K562 (cell line): ENCODE data around the gene HNRNPK. TPM values are rescaled to one million over a fixed set of nuclear protein-coding genes. Genes with fewer than 3 reads are reported as not detected.

Source experiments
- BRCA1 ChIP-seq, 2 experiments: fragments of 450-650 bp in 1 of 2; sonication (generic) in 1 of 2; formaldehyde crosslinking in 1 of 2; IDR thresholded peaks; 2 replicates each; pipeline versions ENCODE4 v1.5.0 to v1.6.1; 2017 to 2020; ENCODE audit warnings: mild to moderate bottlenecking in 1 of 2, missing genetic modification reagents in 1 of 2
- CHD1 ChIP-seq: fragments of 200-600 bp; sonication (generic); IDR thresholded peaks from one replicate; pipeline ENCODE4 v1.6.1; 2012; ENCODE audit warnings: mild to moderate bottlenecking, moderate library complexity, low read length, inconsistent platforms
- KDM4B ChIP-seq, 2 experiments: fragments of 450-650 bp in 1 of 2; sonication (generic) in 1 of 2; IDR thresholded peaks; 2 replicates each; pipeline ENCODE4 v1.6.1; 2016 to 2017; ENCODE audit warnings: borderline replicate concordance in 2 of 2, antibody characterized with exemption in 1 of 2, low read depth in 1 of 2, mild to moderate bottlenecking in 1 of 2
- PCBP2 ChIP-seq: fragments of 200-400 bp; formaldehyde crosslinking; IDR thresholded peaks from 2 replicates; pipeline ENCODE4 v1.6.1; 2018; ENCODE audit warnings: low read length, low read depth, mild to moderate bottlenecking, moderate library complexity; ENCODE audit not compliant: poor library complexity, severe bottlenecking
- PHB2 ChIP-seq: fragments of 450-650 bp; IDR thresholded peaks from 2 replicates; pipeline ENCODE4 v1.6.1; 2017; ENCODE audit warnings: low read depth
- POLR3G ChIP-seq: IDR thresholded peaks from 2 replicates; pipeline ENCODE4 v1.6.1; 2011; ENCODE audit not compliant: insufficient read length, insufficient replicate concordance; ENCODE audit errors: extremely low read depth
- SMARCE1 ChIP-seq: fragments of 450-650 bp; IDR thresholded peaks from 2 replicates; pipeline ENCODE4 v1.7.1; 2016; ENCODE audit warnings: mild to moderate bottlenecking
- SOX6 ChIP-seq: fragments of 450-650 bp; IDR thresholded peaks from 2 replicates; pipeline ENCODE4 v1.6.1; 2014; ENCODE audit warnings: mild to moderate bottlenecking
- TBP ChIP-seq: optimal IDR thresholded peaks from 2 replicates; pipeline ENCODE3; 2011; ENCODE audit warnings: low read depth, low read length, improper control_type of control experiment
- TSC22D4 ChIP-seq: fragments of 450-650 bp; IDR thresholded peaks from 2 replicates; pipeline ENCODE4 v1.6.1; 2016; ENCODE audit warnings: missing genetic modification characterization, missing biosample characterization, control low read depth
- ZNF239 ChIP-seq: fragments of 250-450 bp; sonication (Bioruptor Pico); IDR thresholded peaks from 2 replicates; pipeline ENCODE4 v1.4.0; 2020; ENCODE audit warnings: mild to moderate bottlenecking
- ZNF384 ChIP-seq: IDR thresholded peaks from 2 replicates; pipeline ENCODE4 v1.6.1; 2012; ENCODE audit warnings: low read depth, low read length, improper control_type of control experiment
- ZSCAN32 ChIP-seq: fragments of 450-650 bp; formaldehyde crosslinking; IDR thresholded peaks from 2 replicates; pipeline ENCODE4 v1.4.0; 2020; ENCODE audit warnings: mild to moderate bottlenecking, moderate library complexity
- polyA plus RNA-seq, 8 experiments: library from polyadenylated mRNA; depleted of rRNA in 4 of 8; stranded (reverse) in 5 of 8; unstranded in 3 of 8; fragments of >200 nt; fragmentation: Nextera tagmentation in 2 of 8; fragmentation: Illumina TruSeq in 1 of 8; extraction: Ambion mirVana in 2 of 8; extraction: Trizol in 1 of 8; gene quantifications; 2 replicates each; pipeline versions ENCODE4 v1.2.1 to v1.2.3, GENCODE V29; 2011 to 2014; ENCODE audit warnings: inconsistent platforms in 1 of 8, missing spikeins in 1 of 8
- total RNA-seq, 7 experiments: library from RNA; depleted of rRNA in 6 of 7; stranded (reverse); fragments of >200 nt in 6 of 7; fragmentation: Illumina TruSeq in 2 of 7; extraction: Trizol in 2 of 7; gene quantifications; 2 replicates each; pipeline versions ENCODE4 v1.2.1 to v1.2.3, GENCODE V29; 2011 to 2021; ENCODE audit warnings: low replicate concordance in 1 of 7
- TF ChIP-seq, protein P1 (sequence below): fragments of 250-450 bp; sonication (Bioruptor Pico); IDR thresholded peaks from 2 replicates; pipeline ENCODE4 v1.6.1; 2021; ENCODE audit warnings: mild to moderate bottlenecking
- TF ChIP-seq, protein P2 (sequence below): sonication (generic); formaldehyde crosslinking; IDR thresholded peaks from 2 replicates; pipeline ENCODE4 v1.8.0; 2023; ENCODE audit warnings: mild to moderate bottlenecking, missing genetic modification reagents
- TF ChIP-seq, protein P3 (sequence below), 2 experiments: fragments of 450-650 bp in 1 of 2; sonication (generic) in 1 of 2; formaldehyde crosslinking in 1 of 2; IDR thresholded peaks in 1 of 2; conservative IDR thresholded peaks in 1 of 2; 2 replicates each; pipeline versions ENCODE4 v1.6.1 to v1.8.1; 2016 to 2023; ENCODE audit warnings: mild to moderate bottlenecking in 2 of 2, moderate library complexity in 2 of 2, inconsistent platforms in 1 of 2, missing genetic modification reagents in 1 of 2
- TF ChIP-seq, protein P4 (sequence below): fragments of 450-650 bp; IDR thresholded peaks from 2 replicates; pipeline ENCODE4 v1.6.1; 2016; ENCODE audit warnings: low read depth, mild to moderate bottlenecking, moderate library complexity
- TF ChIP-seq, protein P5 (sequence below): fragments of 250-450 bp; sonication (Bioruptor Pico); IDR thresholded peaks from 2 replicates; pipeline ENCODE4 v1.9.0; 2021; ENCODE audit warnings: mild to moderate bottlenecking, inconsistent platforms

HNRNPK gene
- total and polyA plus RNA-seq, 9 of the 15 experiments (the other 6 are each of a cell fraction or from before 2014, with no cell fraction given), result 224 to 883 (median 618) TPM

DNA sequence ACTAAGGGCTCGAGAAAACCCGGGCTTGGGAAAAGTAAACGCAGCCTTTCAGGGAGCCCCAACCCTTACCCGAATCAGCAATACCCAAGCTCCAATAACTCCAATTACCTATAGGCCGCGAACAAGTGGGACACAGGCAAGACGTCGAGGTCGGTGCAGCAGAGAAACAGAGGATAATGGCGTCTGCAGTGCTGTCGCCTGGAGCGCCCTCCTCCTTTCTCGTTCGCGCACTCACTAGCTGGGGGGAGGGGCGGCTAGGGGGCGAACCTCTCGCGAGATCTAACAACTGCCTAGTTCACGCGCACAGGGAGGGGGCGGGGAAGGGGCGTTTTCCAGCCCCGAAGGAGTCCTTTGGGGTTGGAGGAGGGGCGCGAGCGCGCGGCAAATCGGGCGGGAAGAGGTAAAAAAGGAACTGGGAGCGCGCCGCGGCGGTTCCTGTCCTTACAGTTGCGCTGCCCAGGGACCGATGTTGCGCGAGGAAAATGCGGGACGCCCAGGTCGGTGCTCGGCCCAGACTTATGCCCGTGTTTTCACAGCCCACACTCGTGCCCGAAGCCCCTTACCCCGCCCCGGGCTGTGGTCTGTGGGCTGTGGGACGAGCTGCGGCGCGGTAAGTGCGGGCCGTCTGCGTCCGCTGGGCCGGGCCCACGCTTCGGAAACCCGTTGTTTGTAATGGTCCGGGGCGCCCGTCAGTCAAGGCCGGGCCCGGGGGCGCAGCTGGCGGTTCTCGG is 545 bp upstream of the HNRNPK start, which contains the start of gene RMI1 (continued):
- TF ChIP-seq, protein P1, sequence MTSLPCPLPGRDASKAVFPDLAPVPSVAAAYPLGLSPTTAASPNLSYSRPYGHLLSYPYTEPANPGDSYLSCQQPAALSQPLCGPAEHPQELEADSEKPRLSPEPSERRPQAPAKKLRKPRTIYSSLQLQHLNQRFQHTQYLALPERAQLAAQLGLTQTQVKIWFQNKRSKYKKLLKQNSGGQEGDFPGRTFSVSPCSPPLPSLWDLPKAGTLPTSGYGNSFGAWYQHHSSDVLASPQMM (CRISPR knock-in tag), result no peak
- TF ChIP-seq BRCA1 (IDR thresholded peaks at IDR 0.05), result no peak
- no peak for TF ChIP-seq BRCA1 (CRISPR knock-in tag; IDR thresholded peaks at IDR 0.05)
- no peak for TF ChIP-seq ZNF239 (CRISPR knock-in tag)
- TF ChIP-seq PCBP2, result no peak
- no peak for TF ChIP-seq CHD1
- no peak for TF ChIP-seq TSC22D4
- no peak for TF ChIP-seq POLR3G
- TF ChIP-seq, protein P2, sequence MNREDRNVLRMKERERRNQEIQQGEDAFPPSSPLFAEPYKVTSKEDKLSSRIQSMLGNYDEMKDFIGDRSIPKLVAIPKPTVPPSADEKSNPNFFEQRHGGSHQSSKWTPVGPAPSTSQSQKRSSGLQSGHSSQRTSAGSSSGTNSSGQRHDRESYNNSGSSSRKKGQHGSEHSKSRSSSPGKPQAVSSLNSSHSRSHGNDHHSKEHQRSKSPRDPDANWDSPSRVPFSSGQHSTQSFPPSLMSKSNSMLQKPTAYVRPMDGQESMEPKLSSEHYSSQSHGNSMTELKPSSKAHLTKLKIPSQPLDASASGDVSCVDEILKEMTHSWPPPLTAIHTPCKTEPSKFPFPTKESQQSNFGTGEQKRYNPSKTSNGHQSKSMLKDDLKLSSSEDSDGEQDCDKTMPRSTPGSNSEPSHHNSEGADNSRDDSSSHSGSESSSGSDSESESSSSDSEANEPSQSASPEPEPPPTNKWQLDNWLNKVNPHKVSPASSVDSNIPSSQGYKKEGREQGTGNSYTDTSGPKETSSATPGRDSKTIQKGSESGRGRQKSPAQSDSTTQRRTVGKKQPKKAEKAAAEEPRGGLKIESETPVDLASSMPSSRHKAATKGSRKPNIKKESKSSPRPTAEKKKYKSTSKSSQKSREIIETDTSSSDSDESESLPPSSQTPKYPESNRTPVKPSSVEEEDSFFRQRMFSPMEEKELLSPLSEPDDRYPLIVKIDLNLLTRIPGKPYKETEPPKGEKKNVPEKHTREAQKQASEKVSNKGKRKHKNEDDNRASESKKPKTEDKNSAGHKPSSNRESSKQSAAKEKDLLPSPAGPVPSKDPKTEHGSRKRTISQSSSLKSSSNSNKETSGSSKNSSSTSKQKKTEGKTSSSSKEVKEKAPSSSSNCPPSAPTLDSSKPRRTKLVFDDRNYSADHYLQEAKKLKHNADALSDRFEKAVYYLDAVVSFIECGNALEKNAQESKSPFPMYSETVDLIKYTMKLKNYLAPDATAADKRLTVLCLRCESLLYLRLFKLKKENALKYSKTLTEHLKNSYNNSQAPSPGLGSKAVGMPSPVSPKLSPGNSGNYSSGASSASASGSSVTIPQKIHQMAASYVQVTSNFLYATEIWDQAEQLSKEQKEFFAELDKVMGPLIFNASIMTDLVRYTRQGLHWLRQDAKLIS (CRISPR knock-in tag), result peak; percentile 71; the same call in 1 of the 2 replicates
- TF ChIP-seq SOX6, result no peak
- TF ChIP-seq TBP, result no peak
- no peak for TF ChIP-seq ZSCAN32 (CRISPR knock-in tag)
- TF ChIP-seq, protein P3, sequence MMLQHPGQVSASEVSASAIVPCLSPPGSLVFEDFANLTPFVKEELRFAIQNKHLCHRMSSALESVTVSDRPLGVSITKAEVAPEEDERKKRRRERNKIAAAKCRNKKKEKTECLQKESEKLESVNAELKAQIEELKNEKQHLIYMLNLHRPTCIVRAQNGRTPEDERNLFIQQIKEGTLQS (IDR thresholded peaks at IDR 0.05), result no peak; the same call in 1 of the 2 replicates
- TF ChIP-seq, protein P3 (CRISPR knock-in tag; conservative IDR thresholded peaks at IDR 0.05), result no peak
- no peak for TF ChIP-seq PHB2
- TF ChIP-seq, protein P4, sequence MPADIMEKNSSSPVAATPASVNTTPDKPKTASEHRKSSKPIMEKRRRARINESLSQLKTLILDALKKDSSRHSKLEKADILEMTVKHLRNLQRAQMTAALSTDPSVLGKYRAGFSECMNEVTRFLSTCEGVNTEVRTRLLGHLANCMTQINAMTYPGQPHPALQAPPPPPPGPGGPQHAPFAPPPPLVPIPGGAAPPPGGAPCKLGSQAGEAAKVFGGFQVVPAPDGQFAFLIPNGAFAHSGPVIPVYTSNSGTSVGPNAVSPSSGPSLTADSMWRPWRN, result no peak
- no peak for TF ChIP-seq SMARCE1
- no peak for TF ChIP-seq KDM4B (IDR thresholded peaks at IDR 0.05; ENCODE audit: borderline replicate concordance in 2 of 2, low read depth in 1 of 2)
- no peak for TF ChIP-seq ZNF384
- TF ChIP-seq, protein P5, sequence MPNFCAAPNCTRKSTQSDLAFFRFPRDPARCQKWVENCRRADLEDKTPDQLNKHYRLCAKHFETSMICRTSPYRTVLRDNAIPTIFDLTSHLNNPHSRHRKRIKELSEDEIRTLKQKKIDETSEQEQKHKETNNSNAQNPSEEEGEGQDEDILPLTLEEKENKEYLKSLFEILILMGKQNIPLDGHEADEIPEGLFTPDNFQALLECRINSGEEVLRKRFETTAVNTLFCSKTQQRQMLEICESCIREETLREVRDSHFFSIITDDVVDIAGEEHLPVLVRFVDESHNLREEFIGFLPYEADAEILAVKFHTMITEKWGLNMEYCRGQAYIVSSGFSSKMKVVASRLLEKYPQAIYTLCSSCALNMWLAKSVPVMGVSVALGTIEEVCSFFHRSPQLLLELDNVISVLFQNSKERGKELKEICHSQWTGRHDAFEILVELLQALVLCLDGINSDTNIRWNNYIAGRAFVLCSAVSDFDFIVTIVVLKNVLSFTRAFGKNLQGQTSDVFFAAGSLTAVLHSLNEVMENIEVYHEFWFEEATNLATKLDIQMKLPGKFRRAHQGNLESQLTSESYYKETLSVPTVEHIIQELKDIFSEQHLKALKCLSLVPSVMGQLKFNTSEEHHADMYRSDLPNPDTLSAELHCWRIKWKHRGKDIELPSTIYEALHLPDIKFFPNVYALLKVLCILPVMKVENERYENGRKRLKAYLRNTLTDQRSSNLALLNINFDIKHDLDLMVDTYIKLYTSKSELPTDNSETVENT (CRISPR knock-in tag), result 0 out of 2 replicates have a peak, but pooled peaks have one; percentile 4
